HG03457 (cell line): ENCODE data around the gene SLC2A4.
A peak's percentile ranks its signal among the peaks of the same experiment; 100 is the strongest.

Source experiments
- ATAC-seq: cut with Tn5 transposase; IDR thresholded peaks from one replicate; pipeline ENCODE4 v1.9.1; 2021; ENCODE audit warnings: moderate number of reproducible peaks; ENCODE audit not compliant: unreplicated experiment

SLC2A4 gene

GRCh38 chr17:7246779-7247178 is 34.7 kb upstream of the SLC2A4 start:
- no peak for ATAC-seq

- no peak for ATAC-seq
Observed at GRCh38 chr17:7248796-7249195, 32.7 kb upstream of the SLC2A4 start.

GRCh38 chr17:7249214-7249613 is 32.3 kb upstream of the SLC2A4 start:
- ATAC-seq, result no peak

- no peak for ATAC-seq
Observed at GRCh38 chr17:7249830-7250229, 31.7 kb upstream of the SLC2A4 start.

GRCh38 chr17:7250695-7251627 is 30.6 kb upstream of the SLC2A4 start:
- no peak for ATAC-seq

- peak; percentile 54 for ATAC-seq
Observed at GRCh38 chr17:7251661-7252175, 29.8 kb upstream of the SLC2A4 start, which contains the start of gene CTDNEP1. TSS of gene CTDNEP1 (minus strand) at chr17:7251734. CDS start at chr17:7251296, 438 bp downstream.

- peak; percentile 41 for ATAC-seq
Observed at GRCh38 chr17:7252176-7253043, 29.1 kb upstream of the SLC2A4 start, which contains the start of gene ELP5. TSS of gene ELP5 (plus strand) at chr17:7252215. CDS start at chr17:7252551, 336 bp downstream.

- no peak for ATAC-seq
Observed at GRCh38 chr17:7253082-7253481, 28.4 kb upstream of the SLC2A4 start.

- no peak for ATAC-seq
Observed at GRCh38 chr17:7254511-7254910, 27.0 kb upstream of the SLC2A4 start.

GRCh38 chr17:7256766-7257456 is 24.6 kb upstream of the SLC2A4 start:
- no peak for ATAC-seq

GRCh38 chr17:7258731-7259554 is 22.6 kb upstream of the SLC2A4 start:
- no peak for ATAC-seq

GRCh38 chr17:7259555-7259889 is 22.0 kb upstream of the SLC2A4 start:
- no peak for ATAC-seq

GRCh38 chr17:7260151-7260550 is 21.4 kb upstream of the SLC2A4 start:
- no peak for ATAC-seq

GRCh38 chr17:7260651-7261378 is 20.7 kb upstream of the SLC2A4 start:
- no peak for ATAC-seq

- ATAC-seq, result no peak
Observed at GRCh38 chr17:7261379-7262191, 19.9 kb upstream of the SLC2A4 start.

GRCh38 chr17:7262192-7262934 is 19.2 kb upstream of the SLC2A4 start, which contains the start of gene CLDN7:
TSS of gene CLDN7 (minus strand) at chr17:7262478. CDS start at chr17:7262043, 435 bp downstream.
- ATAC-seq, result no peak

- no peak for ATAC-seq
Observed at GRCh38 chr17:7262935-7263800, 18.4 kb upstream of the SLC2A4 start.
